Activated naive CD8-positive, alpha-beta T cell treated with anti-CD3 and anti-CD28 coated beads, Interleukin-2, amount 50 U/mL, for 24 hours (primary cell): ENCODE measurements around the gene ZIM2.

Experiments used
- ATAC-seq: fragments of 150-1000 bp; cut with Tn5 transposase; one replicate; pipeline ENCODE4 v1.10.0; 2021
- DNase-seq: peaks from one replicate; pipeline ENCODE4 v3.0.0; 2021
- H3K27ac Mint-ChIP-seq: one replicate; pipeline ENCODE4 v1.8.0; 2021; ENCODE audit warnings: mild to moderate bottlenecking, mixed read lengths
- H3K27me3 Mint-ChIP-seq: one replicate; pipeline ENCODE4 v1.8.0; 2021; ENCODE audit warnings: mixed read lengths
- H3K36me3 Mint-ChIP-seq: one replicate; pipeline ENCODE4 v1.8.0; 2021; ENCODE audit warnings: low read depth, mixed read lengths
- H3K4me1 Mint-ChIP-seq: one replicate; pipeline ENCODE4 v1.8.0; 2021; ENCODE audit warnings: mixed read lengths
- H3K4me3 Mint-ChIP-seq: one replicate; pipeline ENCODE4 v1.8.0; 2021; ENCODE audit warnings: mild to moderate bottlenecking, moderate library complexity, mixed read lengths
- H3K9me3 Mint-ChIP-seq: one replicate; pipeline ENCODE4 v1.8.0; 2021; ENCODE audit warnings: mixed read lengths

Gene ZIM2

DNA sequence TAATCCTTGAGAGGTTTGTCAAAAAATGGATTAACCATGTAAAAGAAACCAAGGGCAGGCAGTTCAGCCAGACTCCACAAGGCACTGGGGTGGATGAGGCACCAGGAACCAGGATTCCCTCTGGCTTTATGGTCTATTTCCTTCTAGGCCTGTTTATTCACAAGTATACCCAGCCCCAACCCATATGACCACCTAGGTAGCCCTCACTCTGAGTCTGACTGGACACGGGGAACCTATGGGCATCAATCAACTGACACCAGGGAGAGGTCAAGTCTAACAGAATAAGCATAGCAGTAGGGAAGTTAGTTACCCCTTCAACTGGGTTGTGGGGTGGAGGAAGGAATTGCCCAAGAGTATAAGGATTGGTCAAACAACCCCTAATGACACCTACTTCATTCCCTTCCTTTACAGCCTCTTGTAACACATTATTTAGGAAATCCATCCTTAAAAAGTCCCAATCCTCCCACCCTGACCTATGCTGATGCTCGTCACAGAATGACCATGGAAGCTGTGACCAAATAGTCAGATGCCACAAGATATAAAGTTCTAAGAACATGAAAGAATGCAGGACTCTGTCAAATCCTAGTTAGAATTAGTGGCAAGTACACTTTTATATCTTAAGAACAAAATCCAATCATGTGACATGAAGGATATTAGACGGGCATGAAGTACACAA is 31.7 kb downstream of the ZIM2 start:
- peaks cover 65% of the 10 kb centered on the region for H3K9me3 Mint-ChIP-seq
- H3K4me3 Mint-ChIP-seq = no peak overlapping the region
- ATAC-seq (no peak), DNase-seq (no peak)
- no peaks in the 10 kb centered on the region for H3K4me1 Mint-ChIP-seq
- H3K27me3 Mint-ChIP-seq = no peaks in the 10 kb centered on the region
- no peak overlapping the region for H3K27ac Mint-ChIP-seq
- H3K36me3 Mint-ChIP-seq = peaks cover 2% of the 10 kb centered on the region

DNA sequence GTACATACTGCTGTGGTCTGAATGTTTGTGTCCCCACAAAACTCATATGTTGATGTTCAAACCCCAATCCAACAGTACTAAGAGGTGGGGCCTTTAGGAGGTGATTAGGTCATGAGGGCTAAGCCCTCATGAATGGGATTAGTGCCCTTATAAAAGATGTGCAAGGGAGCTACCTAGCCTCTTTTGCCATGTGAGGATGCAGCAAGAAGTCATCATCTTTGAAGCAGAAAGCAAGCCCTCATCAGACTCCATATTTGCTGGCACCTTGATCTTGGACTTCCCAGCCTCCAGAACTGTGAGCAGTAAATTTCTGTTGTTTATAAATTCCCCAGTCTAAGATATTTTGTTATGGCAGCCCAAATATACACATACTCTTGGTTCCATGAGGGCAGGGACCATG is 33.9 kb downstream of the ZIM2 start:
- DNase-seq (no peak), ATAC-seq (no peak)
- H3K27me3 Mint-ChIP-seq = no peaks in the 10 kb centered on the region
- no peak overlapping the region for H3K4me3 Mint-ChIP-seq
- H3K9me3 Mint-ChIP-seq = peaks cover 57% of the 10 kb centered on the region
- no peak overlapping the region for H3K27ac Mint-ChIP-seq
- peaks cover 3% of the 10 kb centered on the region for H3K36me3 Mint-ChIP-seq
- H3K4me1 Mint-ChIP-seq = no peaks in the 10 kb centered on the region

DNA sequence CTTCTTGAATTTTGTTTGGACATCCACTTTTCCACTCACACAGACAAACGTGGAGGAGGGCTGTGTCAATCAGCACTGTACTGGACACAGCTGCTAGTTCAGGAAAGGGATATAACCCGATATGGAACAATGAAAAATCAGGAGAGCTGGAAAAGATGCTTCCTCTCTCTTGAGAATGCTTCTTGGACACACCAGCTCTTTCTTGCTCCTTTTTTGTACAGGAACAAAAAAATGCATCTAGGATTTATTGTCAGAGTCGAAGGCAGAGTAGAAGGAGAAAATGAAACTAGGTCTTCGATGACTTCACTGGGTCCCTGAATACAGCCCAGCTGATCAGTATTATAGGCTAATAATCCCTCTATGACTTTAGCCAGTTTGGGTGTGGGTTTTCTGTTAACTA is 62.2 kb downstream of the ZIM2 start:
- ATAC-seq (no peak), DNase-seq (no peak)
- Mint-ChIP-seq H3K36me3 (no peaks in the 10 kb centered on the region), H3K27ac (no peak overlapping the region), H3K27me3 (no peaks in the 10 kb centered on the region), H3K4me3 (no peak overlapping the region), H3K9me3 (peaks cover 58% of the 10 kb centered on the region), H3K4me1 (no peaks in the 10 kb centered on the region)

DNA sequence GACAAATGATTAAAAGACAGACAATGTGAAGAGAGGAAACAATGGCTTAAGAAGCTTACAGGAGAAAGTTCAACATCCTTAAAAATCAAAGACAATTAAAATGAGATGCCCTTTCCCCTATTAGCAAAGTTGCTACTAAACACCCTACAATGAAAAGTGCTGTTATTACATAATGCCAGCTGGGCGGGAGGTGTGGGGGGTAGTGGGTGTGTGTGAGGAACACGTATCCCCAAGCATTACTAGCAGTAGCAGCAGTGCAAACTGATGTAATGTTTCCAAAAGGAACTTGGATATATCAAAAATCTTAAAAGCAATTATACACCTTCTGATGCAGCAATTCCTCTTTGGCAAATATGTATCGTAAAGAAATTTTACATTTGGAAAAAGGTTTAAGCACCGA is 70.9 kb downstream of the ZIM2 start:
- H3K36me3 Mint-ChIP-seq = peaks cover 12% of the 10 kb centered on the region
- DNase-seq = no peak
- no peak for ATAC-seq
- no peak overlapping the region for H3K4me3 Mint-ChIP-seq
- peaks cover 8% of the 10 kb centered on the region for H3K4me1 Mint-ChIP-seq
- no peak overlapping the region for H3K27ac Mint-ChIP-seq
- peaks cover 44% of the 10 kb centered on the region for H3K9me3 Mint-ChIP-seq
- H3K27me3 Mint-ChIP-seq = peaks cover 9% of the 10 kb centered on the region

- Mint-ChIP-seq H3K27ac (no peak overlapping the region), H3K4me3 (peak overlapping the region; percentile 65), H3K27me3 (peaks cover 9% of the 10 kb centered on the region), H3K4me1 (peaks cover 8% of the 10 kb centered on the region), H3K9me3 (peaks cover 54% of the 10 kb centered on the region), H3K36me3 (peaks cover 15% of the 10 kb centered on the region)
- no peak for ATAC-seq
- DNase-seq = peak; percentile 29
These were observed 75.4 kb downstream of the ZIM2 start for GRCh38 chr19:56765137-56765536.

DNA sequence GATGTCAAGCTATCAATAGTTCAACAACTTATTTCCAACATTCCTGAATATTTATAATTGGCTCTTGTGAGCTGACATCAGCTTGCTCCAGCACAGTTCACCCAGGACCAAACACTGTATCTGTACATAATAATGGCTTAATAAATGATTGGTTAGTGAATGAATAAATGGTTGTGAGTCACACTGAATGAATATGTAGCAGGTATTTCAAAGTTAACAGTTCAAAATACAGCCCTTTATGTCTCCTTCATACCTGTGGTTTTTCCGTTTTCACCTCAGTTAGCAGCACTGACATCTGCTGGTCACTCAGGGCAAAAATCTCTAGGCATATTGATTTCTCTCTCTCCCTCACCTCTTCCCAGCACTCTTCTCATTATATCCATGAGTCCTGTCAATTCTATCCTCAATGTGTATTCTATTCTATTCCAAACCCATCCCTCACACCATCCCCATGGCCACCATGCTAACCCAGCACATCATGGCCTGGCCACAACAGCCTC is 76.3 kb downstream of the ZIM2 start:
- peaks cover 8% of the 10 kb centered on the region for H3K4me1 Mint-ChIP-seq
- H3K9me3 Mint-ChIP-seq = peaks cover 60% of the 10 kb centered on the region
- H3K27me3 Mint-ChIP-seq = peaks cover 9% of the 10 kb centered on the region
- no peak for ATAC-seq
- H3K4me3 Mint-ChIP-seq = no peak overlapping the region
- DNase-seq = no peak
- no peak overlapping the region for H3K27ac Mint-ChIP-seq
- peaks cover 15% of the 10 kb centered on the region for H3K36me3 Mint-ChIP-seq

DNA sequence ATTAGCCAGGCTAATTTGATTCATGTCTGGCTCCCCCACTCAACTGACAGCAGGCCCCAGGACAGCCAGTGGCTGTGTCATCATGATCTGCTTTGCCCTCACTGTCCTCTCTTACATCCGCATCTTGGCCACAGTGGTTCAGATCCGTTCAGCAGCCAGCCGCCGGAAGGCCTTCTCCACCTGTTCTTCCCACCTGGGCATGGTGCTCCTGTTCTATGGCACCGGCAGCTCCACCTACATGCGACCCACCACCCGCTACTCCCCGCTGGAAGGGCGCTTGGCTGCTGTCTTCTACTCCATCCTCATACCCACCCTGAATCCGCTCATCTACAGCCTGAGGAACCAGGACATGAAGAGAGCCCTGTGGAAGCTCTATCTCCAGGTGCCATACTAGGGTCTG is 79.7 kb downstream of the ZIM2 start:
- DNase-seq (no peak), ATAC-seq (no peak)
- Mint-ChIP-seq H3K27me3 (peaks cover 9% of the 10 kb centered on the region), H3K27ac (no peak overlapping the region), H3K9me3 (peaks cover 65% of the 10 kb centered on the region), H3K4me1 (peaks cover 8% of the 10 kb centered on the region), H3K4me3 (no peak overlapping the region), H3K36me3 (peaks cover 19% of the 10 kb centered on the region)

GRCh38 chr19:56759531-56759930 is 81.0 kb downstream of the ZIM2 start:
- Mint-ChIP-seq H3K27ac (no peak overlapping the region), H3K36me3 (peaks cover 7% of the 10 kb centered on the region), H3K9me3 (peaks cover 60% of the 10 kb centered on the region), H3K4me1 (no peaks in the 10 kb centered on the region), H3K4me3 (no peak overlapping the region), H3K27me3 (no peaks in the 10 kb centered on the region)
- ATAC-seq (no peak), DNase-seq (no peak)

- Mint-ChIP-seq H3K27me3 (no peaks in the 10 kb centered on the region), H3K27ac (no peak overlapping the region), H3K36me3 (peaks cover 11% of the 10 kb centered on the region), H3K4me3 (no peak overlapping the region), H3K9me3 (peaks cover 35% of the 10 kb centered on the region), H3K4me1 (no peaks in the 10 kb centered on the region)
- no peak for ATAC-seq
- no peak for DNase-seq
These were observed 89.4 kb downstream of the ZIM2 start for GRCh38 chr19:56751078-56751489.

DNA sequence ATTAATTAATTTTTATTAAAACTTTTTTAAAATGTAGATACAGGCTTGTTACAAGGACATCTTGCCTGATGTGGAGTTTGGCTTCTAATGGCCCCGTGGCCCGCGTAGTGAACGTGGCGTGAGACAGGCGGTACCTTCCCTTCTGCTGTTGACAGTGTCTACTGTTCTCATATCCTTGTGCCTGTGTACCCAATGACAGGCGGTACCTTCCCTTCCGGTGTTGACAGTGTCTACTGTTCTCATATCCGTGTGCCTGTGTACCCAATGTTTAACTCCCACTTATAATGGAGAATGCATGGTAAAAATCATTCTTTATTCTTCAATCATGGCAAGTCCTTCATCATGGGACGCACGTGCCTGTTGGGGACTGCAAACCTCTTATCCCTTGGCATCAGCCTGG is 89.9 kb downstream of the ZIM2 start:
- Mint-ChIP-seq H3K4me3 (no peak overlapping the region), H3K4me1 (no peaks in the 10 kb centered on the region), H3K9me3 (peaks cover 34% of the 10 kb centered on the region), H3K27ac (no peak overlapping the region), H3K27me3 (no peaks in the 10 kb centered on the region), H3K36me3 (peaks cover 11% of the 10 kb centered on the region)
- ATAC-seq (no peak), DNase-seq (no peak)

- H3K4me3 Mint-ChIP-seq = no peak overlapping the region
- H3K4me1 Mint-ChIP-seq = no peaks in the 10 kb centered on the region
- H3K27me3 Mint-ChIP-seq = no peaks in the 10 kb centered on the region
- DNase-seq (no peak), ATAC-seq (no peak)
- peaks cover 11% of the 10 kb centered on the region for H3K36me3 Mint-ChIP-seq
- peaks cover 36% of the 10 kb centered on the region for H3K9me3 Mint-ChIP-seq
- no peak overlapping the region for H3K27ac Mint-ChIP-seq
These were observed 92.1 kb downstream of the ZIM2 start for GRCh38 chr19:56748378-56748777.

DNA sequence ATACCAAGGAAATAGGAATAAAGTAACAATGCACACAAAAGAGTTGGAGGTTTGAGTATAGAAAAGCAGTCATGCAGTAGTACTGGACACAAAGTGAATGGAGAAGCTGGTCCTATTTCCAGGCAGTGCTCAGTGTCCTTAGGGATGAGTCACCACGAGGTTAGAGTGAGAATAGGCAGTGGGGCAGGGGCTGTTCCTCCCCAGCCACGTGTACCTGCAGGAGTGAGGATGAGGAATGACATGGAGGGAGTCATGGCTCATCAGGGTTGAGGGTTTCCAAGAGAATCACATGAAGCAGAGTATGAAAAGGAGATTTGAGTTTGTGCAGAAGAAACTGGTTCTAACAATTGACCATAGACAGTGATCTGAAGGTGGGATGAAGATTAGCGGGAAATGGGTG is 94.2 kb downstream of the ZIM2 start:
- ATAC-seq = no peak

DNA sequence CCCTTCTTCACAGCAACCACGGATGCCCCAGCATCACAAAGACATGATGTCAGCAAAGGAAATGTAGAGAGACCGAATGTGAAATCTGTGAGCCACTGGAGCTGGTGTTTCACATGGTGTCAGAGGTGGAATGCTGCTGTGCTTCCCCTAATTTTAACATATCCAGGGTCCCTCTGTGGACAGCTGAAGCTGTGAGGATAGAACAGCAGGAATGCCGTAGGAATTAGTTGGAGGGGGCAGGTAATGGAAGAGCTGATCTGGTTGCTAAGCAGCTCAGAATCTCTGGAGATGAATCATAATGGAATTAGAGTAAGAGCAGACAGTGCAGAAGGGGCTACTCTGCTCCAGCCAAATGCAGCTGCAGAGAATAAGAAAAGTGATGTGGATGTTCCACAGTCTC is 100.0 kb downstream of the ZIM2 start:
- H3K9me3 Mint-ChIP-seq = peaks cover 36% of the 10 kb centered on the region
- H3K27ac Mint-ChIP-seq = no peak overlapping the region
- no peak for DNase-seq
- no peaks in the 10 kb centered on the region for H3K36me3 Mint-ChIP-seq
- no peak overlapping the region for H3K4me3 Mint-ChIP-seq
- H3K4me1 Mint-ChIP-seq = no peaks in the 10 kb centered on the region
- ATAC-seq = no peak
- no peaks in the 10 kb centered on the region for H3K27me3 Mint-ChIP-seq

More for the DNA sequence above, 94.2 kb downstream of the ZIM2 start:
- H3K4me1 Mint-ChIP-seq = no peaks in the 10 kb centered on the region
- H3K27ac Mint-ChIP-seq = no peak overlapping the region
- H3K4me3 Mint-ChIP-seq = no peak overlapping the region
- no peak for DNase-seq
- H3K27me3 Mint-ChIP-seq = no peaks in the 10 kb centered on the region
- H3K9me3 Mint-ChIP-seq = peaks cover 35% of the 10 kb centered on the region
- H3K36me3 Mint-ChIP-seq = peaks cover 11% of the 10 kb centered on the region

- Mint-ChIP-seq H3K9me3 (peaks cover 50% of the 10 kb centered on the region), H3K27me3 (no peaks in the 10 kb centered on the region), H3K4me1 (no peaks in the 10 kb centered on the region), H3K36me3 (peaks cover 4% of the 10 kb centered on the region), H3K4me3 (no peak overlapping the region), H3K27ac (no peak overlapping the region)
- ATAC-seq (no peak), DNase-seq (no peak)
These were observed 104.0 kb downstream of the ZIM2 start for GRCh38 chr19:56736571-56736970.

DNA sequence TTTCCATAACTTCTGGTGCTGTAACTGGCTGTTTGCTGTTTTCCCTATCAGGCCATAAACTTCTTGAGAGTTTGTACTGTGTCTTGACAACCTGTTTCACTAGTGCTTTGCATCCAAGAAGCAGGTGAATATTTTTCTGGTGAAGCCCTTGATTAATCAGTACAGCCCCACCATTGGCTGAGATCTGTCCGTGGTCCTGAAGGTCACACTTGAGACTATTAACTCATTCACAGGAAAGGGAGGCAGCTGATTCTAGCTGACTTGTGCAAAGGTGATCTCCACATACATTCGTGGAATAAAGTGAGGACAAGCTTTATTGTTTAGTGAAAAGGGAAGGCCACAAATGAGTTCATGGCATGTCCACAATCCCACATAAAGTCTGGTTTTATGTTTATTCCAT is 107.5 kb downstream of the ZIM2 start:
- H3K36me3 Mint-ChIP-seq = peaks cover 4% of the 10 kb centered on the region
- H3K27me3 Mint-ChIP-seq = no peaks in the 10 kb centered on the region
- no peak overlapping the region for H3K4me3 Mint-ChIP-seq
- no peak overlapping the region for H3K27ac Mint-ChIP-seq
- ATAC-seq (no peak), DNase-seq (no peak)
- H3K9me3 Mint-ChIP-seq = peaks cover 55% of the 10 kb centered on the region
- H3K4me1 Mint-ChIP-seq = no peaks in the 10 kb centered on the region

GRCh38 chr19:56727677-56728076 is 112.8 kb downstream of the ZIM2 start:
- H3K4me3 Mint-ChIP-seq = no peak overlapping the region
- H3K36me3 Mint-ChIP-seq = peaks cover 7% of the 10 kb centered on the region
- no peaks in the 10 kb centered on the region for H3K27me3 Mint-ChIP-seq
- H3K9me3 Mint-ChIP-seq = peaks cover 48% of the 10 kb centered on the region
- no peak overlapping the region for H3K27ac Mint-ChIP-seq
- ATAC-seq (no peak), DNase-seq (no peak)
- H3K4me1 Mint-ChIP-seq = no peaks in the 10 kb centered on the region
